GM21619 (cell line): ENCODE measurements around the gene FBXL3.

Experiments used
- ATAC-seq: cut with Tn5 transposase; IDR thresholded peaks from one replicate; pipeline ENCODE4 v1.9.1; 2021; ENCODE audit not compliant: unreplicated experiment

FBXL3 gene, protein sequence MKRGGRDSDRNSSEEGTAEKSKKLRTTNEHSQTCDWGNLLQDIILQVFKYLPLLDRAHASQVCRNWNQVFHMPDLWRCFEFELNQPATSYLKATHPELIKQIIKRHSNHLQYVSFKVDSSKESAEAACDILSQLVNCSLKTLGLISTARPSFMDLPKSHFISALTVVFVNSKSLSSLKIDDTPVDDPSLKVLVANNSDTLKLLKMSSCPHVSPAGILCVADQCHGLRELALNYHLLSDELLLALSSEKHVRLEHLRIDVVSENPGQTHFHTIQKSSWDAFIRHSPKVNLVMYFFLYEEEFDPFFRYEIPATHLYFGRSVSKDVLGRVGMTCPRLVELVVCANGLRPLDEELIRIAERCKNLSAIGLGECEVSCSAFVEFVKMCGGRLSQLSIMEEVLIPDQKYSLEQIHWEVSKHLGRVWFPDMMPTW

DNA sequence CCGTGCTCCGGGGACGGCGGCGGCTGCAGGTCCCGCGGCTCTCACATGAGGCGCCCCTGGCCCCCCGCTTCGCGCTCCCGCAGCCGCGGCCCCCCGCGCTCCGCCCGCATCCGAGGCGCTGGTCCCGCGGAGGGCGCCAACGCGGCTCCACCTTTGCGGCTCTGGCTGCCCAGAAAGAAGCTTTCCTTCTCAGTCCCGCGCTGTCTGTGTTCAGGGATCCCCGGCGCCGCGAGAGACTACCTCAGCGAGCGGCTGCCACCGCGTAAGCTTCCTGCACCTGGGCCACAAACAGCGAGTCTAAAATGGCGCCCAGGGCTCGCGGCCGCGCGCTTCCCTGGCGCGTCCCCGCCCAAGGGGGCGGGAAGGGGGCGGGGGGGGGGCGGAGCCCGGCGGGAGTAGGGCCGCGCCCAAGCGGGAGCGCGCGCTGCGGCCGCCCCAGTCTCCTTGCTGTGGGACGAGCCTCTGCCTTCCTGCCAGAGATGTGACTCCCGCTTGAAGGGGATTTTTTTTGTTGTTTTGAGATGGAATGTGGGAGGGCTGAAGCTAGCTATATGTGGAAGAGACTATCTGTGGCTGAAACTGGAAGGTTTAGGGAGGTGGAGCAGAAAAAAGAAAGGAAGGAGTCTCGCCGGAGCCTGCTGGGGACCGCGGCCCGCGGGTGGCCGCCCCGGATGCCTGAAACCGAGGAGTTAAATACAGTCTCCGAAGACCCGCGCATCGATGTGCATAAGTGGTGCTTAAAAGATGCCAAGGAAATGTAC lies at the start of gene FBXL3:
Gene FBXL3, minus strand, starts transcription at position 299 of the 761 bp plus-strand sequence. CDS start 5,299 bp downstream, outside the sequence.
- ATAC-seq: peak; percentile 53

DNA sequence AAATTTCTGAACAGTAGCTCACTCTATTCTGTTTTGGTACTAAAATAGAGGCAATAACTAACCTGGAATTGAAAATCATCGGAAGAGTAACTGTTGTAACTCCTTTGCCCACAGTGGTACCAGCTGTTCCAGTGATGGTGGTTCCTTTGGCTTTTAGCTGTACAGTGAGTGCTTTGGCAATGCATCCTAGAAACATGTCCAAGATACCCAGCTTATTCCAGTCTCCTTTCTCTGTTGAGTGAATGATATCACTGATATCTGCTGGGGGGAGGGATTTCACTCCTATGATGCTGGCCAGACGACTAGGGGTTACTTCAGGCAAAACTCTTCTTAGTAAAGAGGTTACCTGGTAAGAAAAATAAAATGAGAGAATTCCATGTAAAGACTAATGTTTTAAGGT lies 40.6 kb upstream of the FBXL3 start:
- no peak for ATAC-seq

DNA sequence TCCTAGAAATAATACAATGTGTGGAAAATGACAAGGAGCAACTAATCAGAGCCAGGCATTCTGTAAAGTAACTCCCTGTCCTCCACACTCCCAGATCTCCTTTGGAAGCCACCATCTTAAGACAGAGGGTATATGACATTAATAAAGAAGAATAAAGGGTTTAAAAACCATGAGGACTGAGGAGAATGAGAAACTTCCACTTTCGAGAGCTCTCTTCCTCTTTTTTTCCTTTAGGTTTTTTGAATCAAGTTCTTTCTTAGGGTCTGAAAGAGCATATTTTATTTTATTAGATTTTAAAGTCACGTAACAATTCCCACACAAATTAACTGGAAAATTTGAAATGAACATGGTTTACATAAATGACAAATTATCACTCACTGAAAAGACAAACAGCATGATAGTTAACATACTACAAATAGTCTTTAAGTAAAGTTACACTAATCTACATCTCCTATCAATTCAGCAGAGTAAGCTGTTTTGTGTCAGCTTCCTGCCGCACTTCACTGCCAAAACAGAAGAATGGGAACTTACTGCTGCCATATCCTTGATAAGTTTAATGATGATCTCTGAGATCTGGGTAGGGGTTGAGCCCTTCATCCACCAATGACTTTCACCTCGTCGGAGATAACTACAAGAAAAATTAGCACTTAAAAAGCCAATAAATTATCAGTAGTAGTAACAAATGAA lies 38.6 kb upstream of the FBXL3 start:
- ATAC-seq: no peak

DNA sequence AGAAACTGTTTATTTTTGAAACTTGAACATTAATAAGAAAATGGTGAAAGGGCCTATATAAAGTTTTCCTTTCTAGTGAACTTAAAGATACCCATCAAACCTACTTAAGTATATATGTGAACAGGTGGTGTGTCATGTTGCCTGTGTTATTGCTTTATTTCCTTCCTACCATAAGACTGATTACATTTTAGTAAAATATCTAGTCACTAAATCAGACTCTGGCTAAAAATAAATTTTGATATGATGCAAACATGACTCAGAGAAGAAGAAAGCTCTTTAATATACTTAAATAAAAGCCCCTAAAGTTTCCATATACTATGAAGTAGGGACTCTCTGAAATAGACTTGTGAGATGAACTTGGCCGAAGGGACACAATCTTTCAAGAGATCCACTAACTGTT lies 35.1 kb upstream of the FBXL3 start:
- ATAC-seq: no peak

DNA sequence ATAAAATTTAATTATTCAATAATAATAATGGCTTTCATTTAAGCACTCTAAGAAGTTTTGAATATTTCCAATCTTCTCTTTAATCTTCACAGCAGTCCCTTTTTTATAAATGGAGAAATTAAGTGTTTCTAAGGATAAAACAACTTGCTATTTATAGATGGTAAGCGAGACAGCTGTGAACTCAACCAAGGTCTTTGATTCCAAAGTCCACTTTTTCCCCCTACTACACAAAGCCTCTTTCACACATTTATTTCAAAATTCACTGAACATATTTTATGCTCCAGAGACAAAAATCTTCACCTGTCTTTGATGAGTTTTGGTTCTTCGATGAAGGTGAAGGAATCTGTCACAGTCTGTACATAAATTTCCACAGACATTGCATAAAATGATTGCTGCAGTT lies 34.4 kb upstream of the FBXL3 start:
- ATAC-seq: no peak

DNA sequence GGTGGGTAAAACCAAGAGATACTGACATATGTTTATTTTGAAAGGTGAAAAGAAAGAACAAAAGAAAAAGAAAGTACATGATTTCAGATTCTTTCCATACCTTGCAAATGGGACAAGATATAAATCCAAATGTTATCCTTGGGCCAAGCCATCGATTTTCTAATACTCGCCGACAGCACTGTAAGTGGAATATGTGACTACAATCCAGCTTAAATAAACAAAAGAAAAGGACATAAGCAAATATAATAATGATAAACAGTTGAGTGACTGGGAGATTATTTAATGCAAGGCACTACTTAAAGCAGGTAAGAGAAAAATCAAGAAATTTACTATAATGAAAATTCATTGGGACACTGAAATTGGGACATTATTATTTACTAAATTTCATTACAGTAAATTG lies 29.9 kb upstream of the FBXL3 start:
- no peak for ATAC-seq

DNA sequence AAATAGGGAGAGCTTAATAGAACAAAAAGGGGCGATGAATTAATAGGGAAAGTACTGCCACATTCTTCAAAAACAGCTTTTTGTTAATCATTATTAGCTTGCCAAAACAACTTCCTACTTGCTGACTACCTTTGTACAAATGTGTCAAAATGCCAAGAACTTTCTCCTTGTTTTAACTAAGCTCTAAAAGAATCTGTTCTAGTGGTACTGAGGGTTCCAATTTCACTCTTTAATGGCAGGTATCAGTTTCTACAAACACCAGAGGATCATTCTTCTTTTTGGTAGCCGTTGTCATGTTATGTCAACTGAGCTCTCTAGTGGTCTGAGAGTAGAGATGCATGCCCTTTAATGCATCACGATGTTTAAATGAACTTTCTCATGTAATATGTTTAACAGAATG lies 29.4 kb upstream of the FBXL3 start:
- ATAC-seq: no peak

DNA sequence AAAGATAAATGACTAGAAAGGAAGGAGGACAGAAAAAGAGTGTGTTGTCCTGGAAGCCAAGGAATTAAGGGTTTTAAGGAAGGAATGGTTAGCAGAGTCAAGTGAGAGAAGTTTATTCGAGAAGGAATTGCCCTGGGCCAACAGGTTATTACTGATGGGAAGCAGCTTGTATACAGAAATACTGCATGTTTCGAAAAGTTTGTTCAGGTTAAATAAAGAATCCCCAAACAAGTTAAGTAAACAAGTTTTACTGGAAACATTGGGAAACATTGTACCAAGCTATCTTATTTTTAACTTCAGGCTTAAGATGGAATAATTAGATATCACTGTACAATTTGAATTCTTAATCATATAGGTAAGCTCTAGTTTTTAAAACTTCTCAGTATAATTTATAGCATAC lies 28.2 kb upstream of the FBXL3 start:
- ATAC-seq: no peak

DNA sequence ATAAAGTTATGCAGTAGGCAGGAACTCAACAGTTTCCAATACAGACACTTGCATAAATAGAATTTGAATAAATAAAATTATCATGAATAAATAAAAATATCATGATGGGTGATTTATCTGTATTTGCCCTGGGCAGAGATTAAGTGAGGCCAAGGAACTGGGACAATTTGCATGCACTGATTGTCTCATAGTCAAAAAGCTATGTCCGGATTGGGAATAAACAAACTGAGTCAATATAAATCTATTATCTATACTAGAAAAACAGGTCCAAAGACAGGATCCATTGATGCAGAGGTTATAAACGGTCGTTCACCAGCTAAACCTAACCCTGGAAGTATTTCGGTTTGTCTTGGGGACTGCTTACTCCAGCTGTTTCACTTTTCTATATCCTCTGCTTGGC lies 26.2 kb upstream of the FBXL3 start:
- ATAC-seq: no peak

DNA sequence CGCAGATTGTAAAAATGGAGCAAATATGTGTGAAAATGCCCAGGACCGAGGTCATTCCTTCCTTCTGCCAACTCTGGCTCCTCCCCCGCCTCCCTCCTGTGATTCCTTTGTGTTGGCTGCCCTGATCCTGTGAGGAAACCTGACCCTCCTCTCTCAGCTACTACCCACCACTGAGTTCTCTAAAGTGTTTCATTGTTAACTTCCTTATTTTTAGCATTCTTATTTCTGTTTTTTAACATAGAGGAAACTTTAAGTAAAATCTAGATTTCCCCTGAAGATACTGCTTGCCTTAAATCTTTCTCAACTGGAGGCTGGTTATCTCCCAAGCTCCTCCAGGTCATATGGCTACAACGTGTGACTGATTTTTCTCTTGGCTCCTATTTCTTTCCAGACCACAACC lies 21.7 kb upstream of the FBXL3 start:
- no peak for ATAC-seq

DNA sequence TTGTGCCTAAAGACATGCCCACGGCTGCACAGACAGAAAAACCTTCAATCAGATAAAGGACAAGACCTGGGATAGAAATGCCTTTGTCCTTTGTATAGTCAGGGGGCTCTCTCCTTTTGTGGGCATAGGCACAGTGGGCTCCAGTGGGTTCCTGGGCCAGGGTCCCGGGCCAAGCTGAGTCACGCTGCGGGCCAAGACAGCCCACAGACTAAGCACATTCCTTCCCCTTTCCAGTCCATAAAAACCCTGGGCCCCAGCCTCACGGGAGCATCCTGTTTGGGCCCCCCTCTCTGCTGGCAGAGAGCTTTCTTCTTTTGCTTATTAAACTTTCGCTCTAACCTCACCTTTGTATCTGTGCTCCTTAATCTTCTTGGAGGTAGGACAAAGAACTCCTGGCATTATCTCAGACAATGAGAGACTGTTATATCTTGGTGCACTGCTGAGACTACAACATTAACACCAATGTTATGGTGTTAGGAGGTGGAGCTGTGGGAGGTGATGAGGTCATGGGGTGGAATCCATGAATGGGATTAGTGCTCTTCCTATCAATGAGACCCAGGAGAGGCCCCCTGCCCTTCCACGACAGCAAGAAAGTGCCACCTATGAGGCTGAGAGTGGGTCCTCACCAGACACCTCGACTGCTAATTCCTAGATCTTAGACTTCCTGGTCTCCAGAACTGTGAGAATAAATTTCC lies 20.8 kb upstream of the FBXL3 start:
- no peak for ATAC-seq

DNA sequence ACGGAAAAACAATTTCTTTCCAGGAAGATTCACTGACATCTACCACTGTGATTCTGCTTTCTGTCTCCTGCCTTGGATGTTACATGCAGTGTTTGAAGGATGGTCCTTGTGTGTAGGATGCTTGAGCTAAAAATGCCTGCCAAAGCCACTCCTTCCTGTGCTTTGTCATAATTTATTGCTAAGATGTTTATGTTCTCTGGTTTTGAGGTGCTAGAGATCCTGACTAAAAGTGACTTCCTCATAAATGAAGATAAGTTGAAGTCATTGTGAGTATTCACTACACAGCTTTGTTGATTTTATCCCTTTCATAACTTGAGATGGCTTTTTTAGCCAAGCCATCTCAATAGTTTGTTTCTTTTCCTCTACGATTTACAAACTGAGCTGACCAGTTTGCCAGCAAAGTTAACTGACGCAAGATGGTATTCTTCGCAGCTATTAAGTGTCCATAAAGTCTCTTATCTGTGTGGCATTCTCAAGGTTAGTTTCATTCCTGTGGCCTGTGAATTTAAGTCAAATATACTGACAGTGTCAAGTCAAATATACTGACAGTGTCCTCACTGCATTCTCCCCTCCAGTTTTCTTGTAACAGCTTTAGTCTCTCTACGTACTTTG lies 15.7 kb upstream of the FBXL3 start:
- ATAC-seq: no peak

DNA sequence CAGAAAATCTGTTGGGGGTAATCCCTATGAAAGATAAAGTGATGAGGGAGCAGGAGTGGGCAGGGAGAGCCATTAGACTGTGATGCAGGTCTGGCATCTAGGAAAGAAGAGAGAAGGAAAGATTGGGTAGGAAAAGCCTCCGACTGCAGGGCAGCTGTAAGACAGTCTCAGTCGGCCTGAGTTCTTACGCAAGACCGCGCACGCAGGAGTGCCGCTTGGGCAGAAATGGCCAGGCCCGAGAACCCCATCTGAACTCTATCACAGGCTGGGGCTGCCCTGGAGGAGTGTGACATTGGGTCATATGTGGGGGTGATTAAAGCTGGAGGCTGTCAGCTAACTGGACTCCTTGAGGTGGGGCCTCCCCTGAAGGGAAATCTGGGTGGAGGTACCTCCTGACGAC lies 13.9 kb upstream of the FBXL3 start:
- no peak for ATAC-seq

DNA sequence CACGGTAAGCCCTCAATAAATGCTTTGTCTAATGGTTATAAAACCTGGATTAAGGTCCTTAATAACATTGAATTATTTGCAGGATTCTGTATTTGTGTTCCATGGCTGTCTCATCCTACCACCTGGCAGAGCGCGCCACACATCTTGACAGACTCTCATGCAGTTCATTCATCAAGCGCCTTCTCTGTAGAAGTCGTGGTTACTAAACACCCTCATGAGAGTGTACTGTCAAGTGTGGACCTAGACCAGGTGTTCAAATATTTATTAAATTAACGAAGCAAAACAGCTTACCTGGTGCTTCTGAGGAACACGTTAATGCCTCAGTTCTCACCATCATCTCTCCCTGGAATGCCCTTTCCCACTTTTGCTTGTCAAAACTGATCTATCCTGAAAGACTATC lies 13.1 kb upstream of the FBXL3 start:
- ATAC-seq: no peak

DNA sequence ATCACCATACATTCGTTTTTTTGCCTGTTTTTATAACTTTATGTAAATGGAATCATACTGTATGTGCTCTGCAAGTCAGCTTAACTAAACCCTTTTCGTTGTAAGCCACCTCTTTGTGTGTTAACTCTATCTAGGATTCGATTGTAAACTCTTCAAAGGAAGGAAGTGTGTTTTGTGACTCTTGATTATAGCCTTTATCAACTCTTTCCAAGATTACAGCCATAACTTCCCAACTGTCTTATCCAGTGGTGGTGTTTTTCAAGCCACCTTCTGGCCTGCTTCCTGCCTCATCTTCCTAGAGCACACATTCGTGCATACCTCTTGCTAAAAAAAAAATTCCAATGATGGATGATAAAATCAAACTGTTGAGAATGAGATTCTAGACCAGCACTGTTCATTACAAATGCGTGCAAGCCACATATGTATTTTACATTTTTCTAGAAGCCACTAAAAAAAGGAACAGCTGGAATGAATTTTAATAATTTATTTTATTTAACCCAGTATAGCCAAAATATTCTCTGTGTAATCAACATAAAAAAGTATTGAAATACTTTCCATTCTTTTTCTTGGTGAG lies 12.0 kb upstream of the FBXL3 start:
- ATAC-seq: no peak

DNA sequence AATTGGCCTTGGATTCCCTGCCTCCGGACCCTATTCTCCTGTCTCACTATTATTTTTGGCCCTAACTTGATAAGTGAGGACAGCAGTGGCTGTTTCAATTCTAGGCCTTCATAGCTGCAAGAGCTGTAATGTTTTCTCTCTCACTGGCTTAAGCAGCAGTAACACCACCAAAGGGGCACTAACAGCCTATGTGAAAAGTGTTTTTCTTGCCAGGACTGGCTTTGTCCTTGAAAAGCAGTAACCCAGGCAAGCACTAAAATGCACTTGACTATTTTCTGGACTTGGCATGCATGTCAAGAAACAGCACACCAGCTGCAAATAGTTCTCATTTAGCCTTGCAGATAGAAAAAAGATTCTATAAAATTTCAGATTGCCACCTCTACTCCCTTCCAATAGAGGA lies 9.3 kb upstream of the FBXL3 start:
- ATAC-seq: no peak

DNA sequence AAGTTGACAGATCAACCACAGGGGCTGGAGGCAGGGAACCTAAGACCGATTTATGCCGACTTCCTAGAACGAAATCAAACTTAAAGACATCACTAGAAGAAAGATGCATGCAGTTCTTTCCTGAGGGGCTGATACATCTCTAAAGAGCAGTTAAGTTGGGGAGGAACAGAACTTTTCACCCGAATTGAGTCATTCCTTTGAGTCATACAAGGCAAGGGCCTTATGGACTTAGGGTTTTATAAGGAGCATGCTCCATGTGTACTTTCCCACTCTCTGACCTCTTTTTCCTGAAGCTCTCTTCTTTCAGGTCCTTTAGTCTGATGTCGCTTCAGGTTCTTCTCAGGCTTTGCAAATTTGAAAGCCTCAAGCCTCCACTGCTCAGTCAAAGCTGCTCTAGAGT lies 7.9 kb upstream of the FBXL3 start:
- ATAC-seq: no peak

DNA sequence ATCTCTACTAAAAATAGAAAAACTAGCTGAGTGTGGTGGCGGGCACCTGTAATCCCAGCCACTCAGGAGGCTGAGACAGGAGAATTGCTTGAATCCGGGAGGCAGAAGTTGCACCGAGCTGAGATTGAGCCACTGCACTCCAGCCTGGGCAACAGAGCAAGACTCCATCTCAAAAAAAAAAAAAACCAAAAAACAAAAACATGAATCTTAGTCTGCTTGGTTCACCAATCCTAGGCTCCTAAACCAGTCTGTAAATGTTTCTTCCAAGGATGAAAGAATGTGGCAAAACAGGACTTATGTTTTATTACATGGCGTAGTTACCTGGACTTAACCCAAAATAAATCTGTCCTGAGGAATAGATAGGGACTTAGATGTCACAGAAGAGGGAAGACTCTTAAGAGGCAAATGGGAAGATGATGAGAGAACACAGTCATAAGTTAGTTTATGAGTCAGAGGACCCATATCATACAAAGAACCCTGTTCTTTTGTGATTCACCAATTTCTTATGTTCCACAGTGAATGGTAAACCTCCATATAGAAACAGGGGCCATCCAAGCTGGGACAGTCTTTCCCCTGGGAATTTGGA lies 6.9 kb upstream of the FBXL3 start:
- ATAC-seq: no peak

DNA sequence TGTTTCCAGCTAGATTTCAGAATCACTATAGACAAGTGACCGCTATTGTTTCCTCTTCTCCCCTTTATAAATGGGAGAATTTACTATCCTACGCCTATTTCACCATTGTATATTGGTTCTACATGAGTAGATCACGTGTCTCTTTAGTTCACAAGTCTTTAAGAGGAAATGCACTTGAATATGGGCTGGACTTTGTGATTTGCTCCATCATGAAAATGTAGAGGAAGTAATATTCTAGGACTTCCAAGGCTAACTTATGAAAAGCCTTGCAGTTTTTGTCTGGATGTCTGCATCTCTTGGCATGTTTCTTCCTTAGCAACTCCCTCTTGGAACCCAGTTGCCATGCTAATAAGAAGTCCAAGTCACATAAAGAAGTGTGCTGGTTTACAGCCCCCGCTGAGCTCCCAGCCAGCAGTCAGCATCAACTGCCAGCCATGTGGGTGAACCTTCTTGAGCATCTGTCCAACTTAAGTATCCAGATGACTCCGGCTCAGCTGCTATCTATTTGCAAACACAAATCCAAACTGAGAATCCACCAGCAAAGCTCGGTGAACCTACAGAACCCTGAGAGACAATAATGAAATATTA lies 4.8 kb upstream of the FBXL3 start:
- ATAC-seq: no peak

DNA sequence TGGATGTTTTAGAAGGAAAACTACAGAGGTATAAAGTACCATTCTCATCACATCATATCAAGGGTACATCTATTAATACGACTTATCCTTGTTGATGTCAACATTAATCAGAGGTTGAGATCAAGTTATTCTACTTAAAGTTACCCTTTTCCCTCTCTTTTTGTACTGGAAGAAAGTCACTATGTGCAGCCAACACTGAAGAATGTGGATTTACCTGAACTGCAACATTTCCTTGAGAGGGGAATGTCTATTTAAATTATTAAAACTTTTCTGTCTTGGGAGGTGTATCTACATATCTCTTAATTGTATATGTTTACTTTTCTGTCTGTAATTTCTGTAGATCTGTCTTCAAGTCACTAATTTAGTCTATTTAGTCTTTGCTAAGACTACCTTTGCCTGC lies 2.5 kb upstream of the FBXL3 start:
- no peak for ATAC-seq
